HCT116 (cell line): ENCODE results near the gene RGS18. TPM values are rescaled to one million over a fixed set of nuclear protein-coding genes. Genes with fewer than 3 reads are reported as not detected.

Experiments
- ATAC-seq: fragments of 200-7000 bp; cut with Tn5 transposase; 2 replicates; pipeline ENCODE4 v1.9.1; 2020; ENCODE audit warnings: mild to moderate bottlenecking, moderate library complexity
- BruUV-seq: library from RNA; stranded (reverse); fragments of 400-500 nt; replicated peaks from 2 replicates; lab custom pipeline; 2021; lab: Mats Ljungman, UMichigan
- CTCF ChIA-PET: fragments of 300-600 bp; sonication (Branson Sonifier 250); formaldehyde crosslinking; loops from one replicate; lab custom pipeline; 2021; ENCODE audit warnings: antibody characterized with exemption; lab: Charles Lee
- POLR2A ChIA-PET: fragments of 300-600, 350-600 bp; sonication (Branson Sonifier 250); formaldehyde crosslinking; loops from one replicate; lab custom pipeline; 2021; ENCODE audit warnings: antibody characterized with exemption; lab: Charles Lee
- RAD21 ChIA-PET, 2 experiments: fragments of 300-600 bp; sonication (Branson Sonifier 250); formaldehyde crosslinking; loops; one replicate each; lab custom pipeline; 2023; ENCODE audit warnings: low total read pairs in 2 of 2; ENCODE audit not compliant: uncharacterized antibody in 2 of 2, unreplicated experiment in 2 of 2, low non-redundant PET in 1 of 2; lab: Charles Lee
- DNase-seq: peaks from one replicate; pipeline ENCODE4 v3.0.0-alpha.2; 2010; ENCODE audit warnings: low read depth, low spot score
- H2AFZ ChIP-seq: fragments of 200-600 bp; shearing (Covaris generic), sonication (generic); 2 replicates; pipeline ENCODE4 v1.6.1; 2017; ENCODE audit warnings: low read depth, mixed run types, mixed read lengths, antibody characterized with exemption, low read length; ENCODE audit not compliant: poor library complexity, severe bottlenecking
- H3K27ac ChIP-seq: 2 replicates; pipeline ENCODE4 v1.5.1; 2012; ENCODE audit warnings: low read depth, low read length
- H3K27me3 ChIP-seq: fragments of 200-600 bp; sonication (generic); 2 replicates; pipeline ENCODE4 v1.6.1; 2016; ENCODE audit warnings: mixed run types, low read length, mixed read lengths; ENCODE audit not compliant: insufficient read depth
- H3K36me3 ChIP-seq, 2 experiments: fragments of 200-500 bp in 1 of 2; fragments of 200-600 bp in 1 of 2; sonication (Bioruptor generic) in 1 of 2; sonication (generic) in 1 of 2; 2 replicates each; pipeline versions ENCODE4 v1.5.1 to v1.6.1; 2014 to 2016; ENCODE audit warnings: low read length in 2 of 2, inconsistent platforms in 1 of 2, mixed read lengths in 1 of 2, mixed run types in 1 of 2; ENCODE audit not compliant: insufficient read depth in 2 of 2, control insufficient read depth in 1 of 2
- H3K4me1 ChIP-seq, 2 experiments: fragments of 200-600 bp in 1 of 2; sonication (generic) in 1 of 2; 2 replicates each; pipeline versions ENCODE4 v1.5.1 to v1.6.1; 2012 to 2017; ENCODE audit warnings: low read length in 2 of 2, inconsistent platforms in 1 of 2, mild to moderate bottlenecking in 1 of 2, mixed read lengths in 1 of 2, mixed run types in 1 of 2, moderate library complexity in 1 of 2; ENCODE audit not compliant: insufficient read depth in 2 of 2, control insufficient read depth in 1 of 2
- H3K4me2 ChIP-seq: fragments of 200-600 bp; sonication (generic); 2 replicates; pipeline ENCODE4 v1.6.1; 2017; ENCODE audit warnings: mixed run types, low read length, mixed read lengths
- H3K4me3 ChIP-seq, 2 experiments: fragments of 200-600 bp in 1 of 2; sonication (generic) in 1 of 2; replicated peaks in 1 of 2; 2 replicates each; pipeline ENCODE4 v1.5.1; 2011 to 2016; ENCODE audit warnings: low read length in 2 of 2, control low read depth in 1 of 2, low read depth in 1 of 2, mild to moderate bottlenecking in 1 of 2, mixed read lengths in 1 of 2, mixed run types in 1 of 2
- H3K79me2 ChIP-seq: fragments of 200-600 bp; sonication (generic); 2 replicates; pipeline ENCODE4 v1.6.1; 2017; ENCODE audit warnings: mild to moderate bottlenecking, mixed run types, low read length, moderate library complexity, mixed read lengths; ENCODE audit not compliant: insufficient read depth
- H3K9ac ChIP-seq: fragments of 200-600 bp; sonication (generic); 2 replicates; pipeline ENCODE4 v1.6.1; 2016; ENCODE audit warnings: low read length, mixed read lengths
- H3K9me2 ChIP-seq: fragments of 200-600 bp; sonication (generic), shearing (Covaris generic); 2 replicates; pipeline ENCODE4 v1.6.1; 2017; ENCODE audit warnings: mixed run types, mild to moderate bottlenecking, moderate library complexity; ENCODE audit not compliant: insufficient read depth
- H3K9me3 ChIP-seq, 2 experiments: fragments of 200-500 bp in 1 of 2; fragments of 200-600 bp in 1 of 2; sonication (Bioruptor generic) in 1 of 2; sonication (generic) in 1 of 2; 2 replicates each; pipeline ENCODE4 v1.6.1; 2014 to 2017; ENCODE audit warnings: low read length in 2 of 2, mixed read lengths in 2 of 2, inconsistent platforms in 1 of 2, low read depth in 1 of 2, mild to moderate bottlenecking in 1 of 2, mixed run types in 1 of 2, moderate library complexity in 1 of 2; ENCODE audit not compliant: control insufficient read depth in 1 of 2, insufficient read depth in 1 of 2
- H4K20me1 ChIP-seq: fragments of 200-600 bp; sonication (generic), shearing (Covaris generic); 2 replicates; pipeline ENCODE4 v1.6.1; 2017; ENCODE audit warnings: mixed run types, mild to moderate bottlenecking, moderate library complexity; ENCODE audit not compliant: insufficient read depth
- ATF3 ChIP-seq: IDR thresholded peaks from 2 replicates; pipeline ENCODE4 v1.6.1; 2012
- CEBPB ChIP-seq: IDR thresholded peaks from 2 replicates; pipeline ENCODE4 v1.6.1; 2012; ENCODE audit warnings: low read depth
- EZH2phosphoT487 ChIP-seq: fragments of 200-600 bp; IDR thresholded peaks from 2 replicates; pipeline ENCODE4 v1.6.1; 2018; ENCODE audit warnings: antibody characterized with exemption, borderline replicate concordance
- JUND ChIP-seq: IDR thresholded peaks from 2 replicates; pipeline ENCODE4 v1.6.1; 2012
- SRF ChIP-seq: IDR thresholded peaks from 2 replicates; pipeline ENCODE4 v1.6.1; 2012; ENCODE audit warnings: low read depth
- YY1 ChIP-seq: IDR thresholded peaks from 2 replicates; pipeline ENCODE4 v1.6.1; 2011; ENCODE audit warnings: low read length, low read depth, moderate library complexity, mild to moderate bottlenecking; ENCODE audit not compliant: insufficient replicate concordance; ENCODE audit errors: extremely low read depth
- ZBTB33 ChIP-seq: IDR thresholded peaks from 2 replicates; pipeline ENCODE4 v1.6.1; 2011; ENCODE audit warnings: mild to moderate bottlenecking, low read length, moderate library complexity; ENCODE audit not compliant: insufficient replicate concordance; ENCODE audit errors: extremely low read depth
- intact Hi-C: fragments of 100-400 bp; cut with micrococcal nuclease; formaldehyde crosslinking; loops from 2 replicates; pipeline ENCODE4 v1.10.0; 2022
- total RNA-seq: library from RNA; stranded (reverse); gene quantifications from one replicate; pipeline ENCODE4 v1.2.1, GENCODE V29; 2021; ENCODE audit not compliant: unreplicated experiment

Gene RGS18
- total RNA-seq, 1 experiment from 2014 or later = not detected

- TF ChIP-seq EZH2phosphoT487 (no peak), ATF3 (no peak)
Observed at GRCh38 chr1:192140382-192140781, 17.9 kb upstream of the RGS18 start (continued).

GRCh38 chr1:192147221-192147620 is 11.0 kb upstream of the RGS18 start:
- Histone ChIP-seq H4K20me1 (no peaks in the 10 kb centered on the region), H3K27me3 (no peaks in the 10 kb centered on the region), H3K36me3 (no peaks in the 10 kb centered on the region), H3K9ac (no peak overlapping the region), H3K4me2 (no peak overlapping the region), H3K9me3 (no peaks in the 10 kb centered on the region), H2AFZ (no peak overlapping the region), H3K27ac (no peak overlapping the region), H3K4me1 (no peaks in the 10 kb centered on the region), H3K9me2 (no peaks in the 10 kb centered on the region), H3K79me2 (no peaks in the 10 kb centered on the region), H3K4me3 (no peak overlapping the region)
- RAD21 ChIA-PET = no interaction called here
- TF ChIP-seq SRF (no peak), YY1 (no peak), CEBPB (no peak), ZBTB33 (no peak), JUND (no peak)
- intact Hi-C loops = no loop called here
- CTCF ChIA-PET = no interaction called here
- BruUV-seq = no TSS peak
- DNase-seq (no peak), ATAC-seq (no peak)
- POLR2A ChIA-PET = no interaction called here
